Measurements from ENCODE around the gene HS6ST2. TPM values are rescaled to one million over a fixed set of nuclear protein-coding genes. Genes with fewer than 3 reads are reported as not detected.

The HS6ST2 gene
- total and polyA plus RNA-seq, 7 experiments from 2014 or later = 0.15 TPM; not detected in 6

GRCh38 chrX:132610536-132610935 lies 347.9 kb downstream of the HS6ST2 start:
- ATAC-seq (no peak), DNase-seq (no peak)
- CTCF ChIA-PET = interaction anchor here (0.9 to 1.3 kb wide), 3 partner anchors 317 to 318 kb away, joined by 3 to 9 read pairs (median 3); no protein-coding TSS in a partner anchor
- Histone ChIP-seq H3K4me3 (ENCODE audit: low read length) (no peak overlapping the region), H3K9me3 (ENCODE audit: control insufficient read depth in 2 of 3, low read length in 3 of 3) (no peaks in the 10 kb centered on the region), H3K27ac (ENCODE audit: low read depth, low read length) (no peak overlapping the region), H3K27me3 (ENCODE audit: control insufficient read depth in 2 of 2, insufficient read depth in 2 of 2, low read length in 2 of 2) (no peaks in the 10 kb centered on the region), H3K4me1 (ENCODE audit: control insufficient read depth in 2 of 2, insufficient read depth in 2 of 2, low read length in 2 of 2) (no peaks in the 10 kb centered on the region), H3K36me3 (ENCODE audit: control insufficient read depth in 2 of 3, insufficient read depth in 3 of 3, low read length in 3 of 3) (no peaks in the 10 kb centered on the region)
- Mint-ChIP-seq H3K27ac (no peak overlapping the region), H3K27me3 (no peaks in the 10 kb centered on the region), H3K4me3 (no peak overlapping the region), H3K36me3 (no peaks in the 10 kb centered on the region), H3K9me3 (no peaks in the 10 kb centered on the region), H3K4me1 (peaks cover 0 to 3% (median 0%) of the 10 kb centered on the region in 7 donors)
- POLR2A ChIA-PET = no interaction called here
- intact Hi-C loops (cut with micrococcal nuclease) = loop anchor here in 1 of 2 donors (5.0 kb wide), 2 partner anchors 118 to 783 kb away; no protein-coding TSS in a partner anchor

- Mint-ChIP-seq H3K36me3 (no peaks in the 10 kb centered on the region), H3K4me3 (no peak overlapping the region), H3K9me3 (no peaks in the 10 kb centered on the region), H3K27ac (no peak overlapping the region), H3K27me3 (no peaks in the 10 kb centered on the region), H3K4me1 (no peaks in the 10 kb centered on the region)
- Histone ChIP-seq H3K9me3 (ENCODE audit: control insufficient read depth in 2 of 3, low read length in 3 of 3) (no peaks in the 10 kb centered on the region), H3K4me1 (ENCODE audit: control insufficient read depth in 2 of 2, insufficient read depth in 2 of 2, low read length in 2 of 2) (no peaks in the 10 kb centered on the region), H3K27me3 (ENCODE audit: control insufficient read depth in 2 of 2, insufficient read depth in 2 of 2, low read length in 2 of 2) (no peaks in the 10 kb centered on the region), H3K27ac (ENCODE audit: low read depth, low read length) (no peak overlapping the region), H3K4me3 (ENCODE audit: low read length) (no peak overlapping the region), H3K36me3 (ENCODE audit: control insufficient read depth in 2 of 3, insufficient read depth in 3 of 3, low read length in 3 of 3) (no peaks in the 10 kb centered on the region)
- ChIA-PET CTCF (interaction anchor here (0.9 to 1.0 kb wide), 3 partner anchors 32 to 317 kb away, joined by 3 read pairs; no protein-coding TSS in a partner anchor), POLR2A (no interaction called here)
- intact Hi-C loops (cut with micrococcal nuclease) = no loop called here
- no peak for ATAC-seq
- DNase-seq = no peak
Observed at GRCh38 chrX:132609362-132609848, 349.0 kb downstream of the HS6ST2 start.

DNA sequence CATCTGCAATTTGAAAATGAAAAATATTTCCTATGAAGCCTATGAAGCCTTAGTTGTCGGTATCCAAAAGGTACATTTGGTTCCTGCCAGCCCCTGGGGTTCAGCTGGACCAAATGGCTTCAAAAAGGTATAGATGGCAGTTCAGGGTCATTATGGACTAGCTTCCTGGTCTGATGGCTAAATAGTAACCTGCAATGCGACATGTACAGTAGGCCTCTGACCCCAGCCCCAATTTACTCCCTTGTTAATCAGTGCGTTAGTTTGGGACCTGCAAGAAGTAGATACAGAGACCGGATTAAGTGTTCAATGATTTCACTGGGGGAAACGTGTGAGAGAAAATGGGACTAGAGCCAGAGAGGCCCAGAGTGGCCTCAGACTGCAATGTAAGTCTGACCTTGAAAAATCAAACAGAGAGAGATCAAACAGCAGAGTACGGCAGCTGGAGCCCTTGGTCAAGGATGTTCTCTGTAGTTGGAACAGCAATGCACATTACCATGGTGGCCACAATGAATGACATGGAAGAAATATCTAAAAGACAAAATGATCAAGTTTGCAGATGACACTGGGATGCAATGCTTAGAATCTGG lies 354.6 kb downstream of the HS6ST2 start:
- CTCF ChIA-PET = no interaction called here
- H3K27me3 Mint-ChIP-seq = peaks cover 0 to 5% (median 0%) of the 10 kb centered on the region in 5 donors

GRCh38 chrX:132602701-132603100 lies 355.7 kb downstream of the HS6ST2 start:
- no peaks in the 10 kb centered on the region for H3K4me1 Mint-ChIP-seq
- no peak for DNase-seq
- POLR2A ChIA-PET = interaction anchor here (0.7 kb wide), 1 partner anchor 10 kb away, joined by 3 read pairs; no protein-coding TSS in a partner anchor
- H3K27ac ChIP-seq (ENCODE audit: low read depth, low read length) = no peak overlapping the region
- intact Hi-C loops (cut with micrococcal nuclease) = no loop called here
- no peak overlapping the region for H3K4me3 ChIP-seq (ENCODE audit: low read length)
- CTCF ChIA-PET = interaction anchor here (1.0 kb wide), 1 partner anchor 28 kb away, joined by 3 read pairs; no protein-coding TSS in a partner anchor
- no peak overlapping the region for H3K4me3 Mint-ChIP-seq
- H3K27me3 ChIP-seq (ENCODE audit: control insufficient read depth in 2 of 2, insufficient read depth in 2 of 2, low read length in 2 of 2) = no peaks in the 10 kb centered on the region
- H3K4me1 ChIP-seq (ENCODE audit: control insufficient read depth in 2 of 2, insufficient read depth in 2 of 2, low read length in 2 of 2) = no peaks in the 10 kb centered on the region
- no peaks in the 10 kb centered on the region for H3K36me3 ChIP-seq (ENCODE audit: control insufficient read depth in 2 of 3, insufficient read depth in 3 of 3, low read length in 3 of 3)
- H3K27ac Mint-ChIP-seq = no peak overlapping the region
- H3K36me3 Mint-ChIP-seq = no peaks in the 10 kb centered on the region
- H3K9me3 Mint-ChIP-seq = no peaks in the 10 kb centered on the region
- ATAC-seq = no peak
- H3K9me3 ChIP-seq (ENCODE audit: control insufficient read depth in 2 of 3, low read length in 3 of 3) = no peaks in the 10 kb centered on the region
- H3K27me3 Mint-ChIP-seq = peaks cover 0 to 5% (median 0%) of the 10 kb centered on the region in 5 donors

More for the DNA sequence above, 354.6 kb downstream of the HS6ST2 start:
- DNase-seq (no peak), ATAC-seq (no peak)
- POLR2A ChIA-PET = interaction anchor here (0.7 kb wide), 1 partner anchor 9 kb away, joined by 3 read pairs; no protein-coding TSS in a partner anchor
- Mint-ChIP-seq H3K36me3 (no peaks in the 10 kb centered on the region), H3K4me3 (no peak overlapping the region), H3K9me3 (no peaks in the 10 kb centered on the region), H3K4me1 (no peaks in the 10 kb centered on the region), H3K27ac (no peak overlapping the region)
- Histone ChIP-seq H3K4me1 (ENCODE audit: control insufficient read depth in 2 of 2, insufficient read depth in 2 of 2, low read length in 2 of 2) (no peaks in the 10 kb centered on the region), H3K27ac (ENCODE audit: low read depth, low read length) (no peak overlapping the region), H3K9me3 (ENCODE audit: control insufficient read depth in 2 of 3, low read length in 3 of 3) (no peaks in the 10 kb centered on the region), H3K36me3 (ENCODE audit: control insufficient read depth in 2 of 3, insufficient read depth in 3 of 3, low read length in 3 of 3) (no peaks in the 10 kb centered on the region), H3K4me3 (ENCODE audit: low read length) (no peak overlapping the region), H3K27me3 (ENCODE audit: control insufficient read depth in 2 of 2, insufficient read depth in 2 of 2, low read length in 2 of 2) (no peaks in the 10 kb centered on the region)
- intact Hi-C loops (cut with micrococcal nuclease) = no loop called here

GRCh38 chrX:132594999-132595398 lies 363.4 kb downstream of the HS6ST2 start:
- ChIA-PET CTCF (no interaction called here), POLR2A (no interaction called here)
- ATAC-seq (no peak), DNase-seq (no peak)
- no peaks in the 10 kb centered on the region for H3K36me3 Mint-ChIP-seq
- no peaks in the 10 kb centered on the region for H3K27me3 ChIP-seq (ENCODE audit: control insufficient read depth in 2 of 2, insufficient read depth in 2 of 2, low read length in 2 of 2)
- H3K27ac Mint-ChIP-seq = no peak overlapping the region
- H3K4me1 Mint-ChIP-seq = no peaks in the 10 kb centered on the region
- no peak overlapping the region for H3K4me3 ChIP-seq (ENCODE audit: low read length)
- H3K27me3 Mint-ChIP-seq = peaks cover 0 to 3% (median 0%) of the 10 kb centered on the region in 5 donors
- H3K27ac ChIP-seq (ENCODE audit: low read depth, low read length) = no peak overlapping the region
- H3K4me3 Mint-ChIP-seq = no peak overlapping the region
- no peaks in the 10 kb centered on the region for H3K9me3 ChIP-seq (ENCODE audit: control insufficient read depth in 2 of 3, low read length in 3 of 3)
- H3K9me3 Mint-ChIP-seq = no peaks in the 10 kb centered on the region
- intact Hi-C loops (cut with micrococcal nuclease) = loop anchor here in 1 of 2 donors (5.0 kb wide), 1 partner anchor 103 kb away; no protein-coding TSS in a partner anchor
- no peaks in the 10 kb centered on the region for H3K36me3 ChIP-seq (ENCODE audit: control insufficient read depth in 2 of 3, insufficient read depth in 3 of 3, low read length in 3 of 3)
- H3K4me1 ChIP-seq (ENCODE audit: control insufficient read depth in 2 of 2, insufficient read depth in 2 of 2, low read length in 2 of 2) = no peaks in the 10 kb centered on the region

DNA sequence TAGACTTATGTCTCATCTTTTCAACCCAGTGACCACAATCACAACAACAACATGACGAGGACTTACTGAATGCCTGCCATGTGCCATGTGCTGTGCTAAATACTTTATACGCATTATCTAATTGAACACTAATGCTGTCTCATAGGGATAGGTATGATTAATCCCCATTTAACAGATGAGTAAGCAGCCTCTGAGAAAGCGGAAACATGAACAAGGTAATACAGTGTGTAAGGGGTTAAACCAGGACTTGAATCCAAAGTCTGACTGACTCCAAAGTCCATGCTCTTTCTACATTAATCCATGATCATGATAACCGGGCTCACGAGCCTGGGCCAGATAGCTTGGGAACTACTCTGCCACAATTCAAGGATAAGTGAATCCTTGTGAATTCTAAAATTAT lies 364.3 kb downstream of the HS6ST2 start:
- H3K4me1 ChIP-seq (ENCODE audit: control insufficient read depth in 2 of 2, insufficient read depth in 2 of 2, low read length in 2 of 2) = no peaks in the 10 kb centered on the region
- ATAC-seq (no peak), DNase-seq (no peak)
- no peaks in the 10 kb centered on the region for H3K27me3 ChIP-seq (ENCODE audit: control insufficient read depth in 2 of 2, insufficient read depth in 2 of 2, low read length in 2 of 2)
- Mint-ChIP-seq H3K27ac (no peak overlapping the region), H3K27me3 (peaks cover 0 to 3% (median 0%) of the 10 kb centered on the region in 5 donors), H3K9me3 (no peaks in the 10 kb centered on the region), H3K36me3 (no peaks in the 10 kb centered on the region), H3K4me3 (no peak overlapping the region), H3K4me1 (no peaks in the 10 kb centered on the region)
- intact Hi-C loops (cut with micrococcal nuclease) = loop anchor here in 1 of 2 donors (5.0 kb wide), 1 partner anchor 102 kb away; no protein-coding TSS in a partner anchor
- no peak overlapping the region for H3K4me3 ChIP-seq (ENCODE audit: low read length)
- H3K36me3 ChIP-seq (ENCODE audit: control insufficient read depth in 2 of 3, insufficient read depth in 3 of 3, low read length in 3 of 3) = no peaks in the 10 kb centered on the region
- no peak overlapping the region for H3K27ac ChIP-seq (ENCODE audit: low read depth, low read length)
- no peaks in the 10 kb centered on the region for H3K9me3 ChIP-seq (ENCODE audit: control insufficient read depth in 2 of 3, low read length in 3 of 3)
- ChIA-PET POLR2A (no interaction called here), CTCF (no interaction called here)

Measured in naive thymus-derived CD4-positive, alpha-beta T cell (primary cell).